ENCODE data around the gene PRPF19. TPM values are rescaled to one million over a fixed set of nuclear protein-coding genes. Genes with fewer than 3 reads are reported as not detected.

Gene PRPF19
- total and polyA plus RNA-seq, 2 of the 4 experiments (the other 2 are of a cell fraction): 29.8 to 50.4 TPM

- no peak for DNase-seq
- Histone ChIP-seq H2BK120ac (ENCODE audit: low read depth, low read length) (no peak overlapping the region), H4K8ac (ENCODE audit: low read depth in 2 of 2, low read length in 2 of 2) (no peak overlapping the region), H3K9ac (ENCODE audit: low read depth, low read length) (no peak overlapping the region), H3K36me3 (ENCODE audit: control insufficient read depth, insufficient read depth, low read length) (0 out of 2 replicates have a peak, but pooled peaks cover 2% of the 10 kb centered on the region), H3K18ac (ENCODE audit: low read depth, low read length) (no peak overlapping the region), H2BK5ac (ENCODE audit: low read depth, low read length, poor library complexity, severe bottlenecking) (no peak overlapping the region), H2AK5ac (ENCODE audit: low read depth, low read length) (no peak overlapping the region), H3K4me1 (ENCODE audit: control insufficient read depth, insufficient read depth, low read length) (no peaks in the 10 kb centered on the region), H3K14ac (replicated peaks; ENCODE audit: low read depth, low read length) (no peak overlapping the region), H3K27me3 (ENCODE audit: control insufficient read depth, insufficient read depth, low read length) (no peaks in the 10 kb centered on the region), H4K20me1 (ENCODE audit: insufficient read depth, low read length) (no peaks in the 10 kb centered on the region), H4K91ac (ENCODE audit: insufficient read depth, low read depth, low read length) (no peak overlapping the region), H3K79me1 (ENCODE audit: low read depth in 1 of 2, low read length in 2 of 2) (no peaks in the 10 kb centered on the region), H3K27ac (ENCODE audit: insufficient read depth, low read length) (no peak overlapping the region), H3K56ac (ENCODE audit: extremely low read depth, insufficient read depth, low read length) (no peak overlapping the region), H3K9me1 (ENCODE audit: insufficient read depth, low read length) (no peaks in the 10 kb centered on the region), H4K5ac (ENCODE audit: low read depth, low read length) (no peak overlapping the region), H3K4me2 (ENCODE audit: low read depth, low read length) (no peak overlapping the region), H3K23ac (ENCODE audit: low read depth, low read length) (no peak overlapping the region), H2AK9ac (replicated peaks; ENCODE audit: low read depth, low read length, poor library complexity) (no peak overlapping the region), H3K9me3 (ENCODE audit: control insufficient read depth, insufficient read depth, low read length) (no peaks in the 10 kb centered on the region), H3K4ac (ENCODE audit: low read depth, low read length) (no peak overlapping the region), H2BK15ac (ENCODE audit: low read depth, low read length) (no peak overlapping the region), H3K4me3 (ENCODE audit: insufficient read depth, low read depth, low read length) (no peak overlapping the region), H2AFZ (replicated peaks; ENCODE audit: low read length, poor library complexity) (no peak overlapping the region), H2BK20ac (ENCODE audit: low read depth, low read length) (no peak overlapping the region)
- CTCF ChIA-PET: interaction anchor here (1.7 kb wide), 1 partner anchor 8 kb away, joined by 5 read pairs; no protein-coding TSS in a partner anchor
- BruUV-seq (replicated peaks): no TSS peak
- in situ Hi-C loops (cut with MboI; ENCODE audit: low sequenced_read_pairs) (no loop called here), dilution Hi-C loops (cut with HindIII; ENCODE audit: low sequenced_read_pairs, unreplicated experiment) (no loop called here), intact Hi-C loops (cut with micrococcal nuclease) (no loop called here)
- TF ChIP-seq ELK1 (IDR thresholded peaks at IDR 0.05; ENCODE audit: borderline replicate concordance, low read depth, low read length): no peak
- TF ChIP-seq MXI1 (IDR thresholded peaks at IDR 0.05; ENCODE audit: borderline replicate concordance, low read depth, low read length): no peak
- TF ChIP-seq MAFK (IDR thresholded peaks at IDR 0.05; ENCODE audit: low read depth, low read length): no peak
- no peak for TF ChIP-seq FOS (IDR thresholded peaks at IDR 0.05; ENCODE audit: low read depth, low read length)
- no peak for TF ChIP-seq CEBPB (IDR thresholded peaks at IDR 0.05; ENCODE audit: low read depth, low read length)
- TF ChIP-seq POLR2A (IDR thresholded peaks at IDR 0.05; ENCODE audit: low read depth, low read length): no peak
- TF ChIP-seq SMC3 (IDR thresholded peaks at IDR 0.05; ENCODE audit: low read depth, low read length): no peak
- TF ChIP-seq RFX5 (IDR thresholded peaks at IDR 0.05; ENCODE audit: low read depth, low read length): no peak
- no peak for TF ChIP-seq CHD1 (IDR thresholded peaks at IDR 0.05; ENCODE audit: low read depth, low read length)
- TF ChIP-seq BHLHE40 (IDR thresholded peaks at IDR 0.05; ENCODE audit: low read depth, low read length): no peak
- no peak for TF ChIP-seq NFE2L2 (IDR thresholded peaks at IDR 0.05; ENCODE audit: low read depth, low read length)
- TF ChIP-seq RAD21 (IDR thresholded peaks at IDR 0.05; ENCODE audit: low read length): no peak
- TF ChIP-seq CTCF (conservative IDR thresholded peaks at IDR 0.05; ENCODE audit: low read depth, low read length): no peak
- no peak for TF ChIP-seq USF2 (IDR thresholded peaks at IDR 0.05; ENCODE audit: low read depth, low read length)
- TF ChIP-seq MAZ (IDR thresholded peaks at IDR 0.05; ENCODE audit: borderline replicate concordance, low read depth, low read length): no peak
- TF ChIP-seq RCOR1 (IDR thresholded peaks at IDR 0.05; ENCODE audit: insufficient replicate concordance, low read length): no peak
- no CpG with 5 or more reads among the region's 1 CpG for WGBS, 2 experiments (ENCODE audit: extremely low coverage in 2 of 2, insufficient read length in 1 of 2)
- no peak for ATAC-seq (ENCODE audit: low read depth)
- POLR2A ChIA-PET (ENCODE audit: unreplicated experiment): no interaction called here
Observed at GRCh38 chr11:60879104-60879503, 27.3 kb downstream of the PRPF19 start.
